DOHH2 (cell line): ENCODE measurements around the gene RD3L.

Experiments used
- H3F3A ChIP-seq: fragments of 200-600 bp; sonication (generic), shearing (Covaris generic); 2 replicates; pipeline ENCODE4 v1.6.0; 2016; ENCODE audit warnings: antibody characterized with exemption, mild to moderate bottlenecking; ENCODE audit not compliant: control insufficient read depth, insufficient read depth
- H3K27ac ChIP-seq: fragments of 200-600 bp; sonication (generic); 2 replicates; pipeline ENCODE4 v1.5.1; 2014; ENCODE audit warnings: low read depth, mild to moderate bottlenecking, low read length, moderate library complexity
- H3K27me3 ChIP-seq: fragments of 200-600 bp; sonication (generic); 2 replicates; pipeline ENCODE4 v1.6.1; 2014; ENCODE audit warnings: mild to moderate bottlenecking, low read length, mixed read lengths; ENCODE audit not compliant: control insufficient read depth
- H3K36me3 ChIP-seq: fragments of 200-600 bp; sonication (generic); 2 replicates; pipeline ENCODE4 v1.6.1; 2014; ENCODE audit warnings: mild to moderate bottlenecking, low read length, moderate library complexity, mixed read lengths; ENCODE audit not compliant: control insufficient read depth
- H3K4me1 ChIP-seq: fragments of 200-600 bp; sonication (generic); 2 replicates; pipeline ENCODE4 v1.6.1; 2014; ENCODE audit warnings: mild to moderate bottlenecking, low read length, mixed read lengths; ENCODE audit not compliant: control insufficient read depth
- H3K4me2 ChIP-seq: fragments of 200-600 bp; sonication (generic); 2 replicates; pipeline ENCODE4 v1.6.0; 2014; ENCODE audit warnings: mild to moderate bottlenecking, low read length, moderate library complexity
- H3K4me3 ChIP-seq: fragments of 200-600 bp; sonication (generic); 2 replicates; pipeline ENCODE4 v1.5.1; 2014; ENCODE audit warnings: mild to moderate bottlenecking, low read length, mixed read lengths
- H3K79me2 ChIP-seq: fragments of 200-600 bp; sonication (generic); 2 replicates; pipeline ENCODE4 v1.6.1; 2014; ENCODE audit warnings: mild to moderate bottlenecking, low read length, mixed read lengths; ENCODE audit not compliant: control insufficient read depth
- H3K9me2 ChIP-seq: fragments of 200-600 bp; sonication (generic); replicated peaks from 2 replicates; pipeline ENCODE4 v1.6.1; 2014; ENCODE audit warnings: mild to moderate bottlenecking, low read length, mixed read lengths; ENCODE audit not compliant: control insufficient read depth
- H3K9me3 ChIP-seq: fragments of 200-600 bp; sonication (generic); 2 replicates; pipeline ENCODE4 v1.6.1; 2014; ENCODE audit warnings: antibody characterized with exemption, low read length, mixed read lengths; ENCODE audit not compliant: control insufficient read depth, insufficient read depth
- H4K20me1 ChIP-seq: fragments of 200-600 bp; sonication (generic); 2 replicates; pipeline ENCODE4 v1.6.0; 2014; ENCODE audit warnings: low read depth, mild to moderate bottlenecking, antibody characterized with exemption, low read length, moderate library complexity; ENCODE audit not compliant: control insufficient read depth, insufficient read depth
- EZH2phosphoT487 ChIP-seq: fragments of 200-600 bp; sonication (generic); IDR thresholded peaks from 2 replicates; pipeline ENCODE4 v1.6.1; 2017; ENCODE audit warnings: borderline replicate concordance, mild to moderate bottlenecking, antibody characterized with exemption, low read length, moderate library complexity, mixed read lengths
- TF ChIP-seq, protein P1 (sequence below): fragments of 200-600 bp; sonication (generic); IDR thresholded peaks from one replicate; pipeline ENCODE4 v1.5.1; 2014; ENCODE audit warnings: antibody characterized with exemption, mild to moderate bottlenecking, low read depth, low read length; ENCODE audit not compliant: poor library complexity, severe bottlenecking

Gene RD3L

DNA sequence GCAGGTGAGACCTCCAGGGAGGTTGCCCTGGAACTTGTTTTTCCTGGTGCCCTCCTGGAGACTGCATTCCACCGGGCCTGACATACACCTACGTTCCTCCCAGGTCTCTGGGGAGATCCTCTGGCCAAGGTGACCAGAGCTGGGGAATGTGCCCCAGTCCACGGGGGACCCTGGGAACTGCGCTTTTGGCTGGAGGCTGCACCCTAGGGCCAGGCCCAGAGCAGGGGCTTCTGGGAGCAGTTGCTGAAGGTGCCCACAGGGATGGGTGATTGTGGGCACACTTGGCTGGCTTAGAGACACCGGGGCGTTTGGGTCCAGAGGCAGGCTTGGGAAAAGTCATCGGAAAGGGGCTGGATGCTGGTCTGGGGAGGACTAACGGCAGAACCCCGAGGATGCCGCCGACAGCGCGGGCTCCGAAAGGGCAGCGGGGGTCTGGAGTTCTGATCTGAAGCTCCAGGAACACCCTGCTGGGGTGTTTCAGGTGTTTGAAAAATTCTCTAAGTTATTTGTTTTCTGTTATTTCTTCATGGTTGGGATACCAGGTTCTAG, 50.6 kb downstream of the RD3L start:
- Histone ChIP-seq H3K9me2 (no peaks in the 10 kb centered on the region), H3K9me3 (no peaks in the 10 kb centered on the region), H3K4me2 (no peak overlapping the region)

DNA sequence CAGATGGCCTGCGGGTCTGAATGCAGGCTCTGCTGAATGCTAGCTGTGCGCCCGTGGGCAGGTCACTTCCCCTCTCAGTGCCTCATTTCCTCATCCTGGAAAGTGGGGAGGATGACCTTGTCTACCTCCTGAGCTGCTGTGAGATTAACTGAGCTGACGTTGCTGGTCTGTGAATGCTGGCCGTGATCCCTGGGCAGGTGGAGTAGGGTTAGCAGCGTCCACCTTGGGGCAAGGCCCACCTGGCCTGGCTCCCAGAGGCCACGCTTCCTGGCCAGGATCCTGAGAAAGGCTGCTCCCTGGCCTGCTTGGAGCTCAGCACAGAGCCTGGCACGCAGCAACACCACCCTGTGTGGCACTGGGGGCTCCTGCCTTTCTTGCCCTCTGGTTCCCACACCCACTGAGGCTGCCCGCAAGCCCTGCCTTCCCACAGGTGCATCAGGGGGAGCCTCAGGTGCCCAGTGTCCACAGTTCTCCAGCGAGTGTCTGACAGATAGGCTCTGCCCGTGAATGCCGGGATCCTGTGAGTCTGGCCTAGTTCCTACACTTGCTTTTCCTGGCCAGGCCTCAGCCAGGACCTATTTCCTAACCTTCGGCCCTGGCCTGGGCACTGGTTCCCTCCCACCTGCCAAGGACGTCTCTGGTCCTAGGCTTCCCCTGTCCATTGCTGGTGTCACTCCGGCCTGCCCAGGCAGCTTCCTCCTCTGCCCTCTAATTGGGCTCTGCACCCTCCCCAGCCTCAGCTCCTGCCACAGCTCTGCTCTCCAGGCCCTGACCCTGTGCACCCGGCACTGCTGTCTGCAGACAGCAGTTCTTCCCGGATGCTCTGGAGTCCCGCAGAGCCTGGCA, 51.3 kb downstream of the RD3L start:
- H3K79me2 ChIP-seq, result no peaks in the 10 kb centered on the region
- H3K27me3 ChIP-seq, result no peaks in the 10 kb centered on the region
- H3K27ac ChIP-seq, result no peak overlapping the region
- H3K4me2 ChIP-seq, result no peak overlapping the region
- no peak overlapping the region for H3K4me3 ChIP-seq
- H4K20me1 ChIP-seq, result no peaks in the 10 kb centered on the region
- H3K4me1 ChIP-seq, result no peaks in the 10 kb centered on the region
- TF ChIP-seq, protein P1, sequence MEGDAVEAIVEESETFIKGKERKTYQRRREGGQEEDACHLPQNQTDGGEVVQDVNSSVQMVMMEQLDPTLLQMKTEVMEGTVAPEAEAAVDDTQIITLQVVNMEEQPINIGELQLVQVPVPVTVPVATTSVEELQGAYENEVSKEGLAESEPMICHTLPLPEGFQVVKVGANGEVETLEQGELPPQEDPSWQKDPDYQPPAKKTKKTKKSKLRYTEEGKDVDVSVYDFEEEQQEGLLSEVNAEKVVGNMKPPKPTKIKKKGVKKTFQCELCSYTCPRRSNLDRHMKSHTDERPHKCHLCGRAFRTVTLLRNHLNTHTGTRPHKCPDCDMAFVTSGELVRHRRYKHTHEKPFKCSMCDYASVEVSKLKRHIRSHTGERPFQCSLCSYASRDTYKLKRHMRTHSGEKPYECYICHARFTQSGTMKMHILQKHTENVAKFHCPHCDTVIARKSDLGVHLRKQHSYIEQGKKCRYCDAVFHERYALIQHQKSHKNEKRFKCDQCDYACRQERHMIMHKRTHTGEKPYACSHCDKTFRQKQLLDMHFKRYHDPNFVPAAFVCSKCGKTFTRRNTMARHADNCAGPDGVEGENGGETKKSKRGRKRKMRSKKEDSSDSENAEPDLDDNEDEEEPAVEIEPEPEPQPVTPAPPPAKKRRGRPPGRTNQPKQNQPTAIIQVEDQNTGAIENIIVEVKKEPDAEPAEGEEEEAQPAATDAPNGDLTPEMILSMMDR, result no peak
- TF ChIP-seq EZH2phosphoT487, result no peak
- H3K36me3 ChIP-seq, result no peaks in the 10 kb centered on the region
- H3F3A ChIP-seq, result no peaks in the 10 kb centered on the region
- no peaks in the 10 kb centered on the region for H3K9me3 ChIP-seq
- H3K9me2 ChIP-seq, result no peaks in the 10 kb centered on the region

More for the DNA sequence above, 50.6 kb downstream of the RD3L start:
- Histone ChIP-seq H3K27ac (no peak overlapping the region), H4K20me1 (no peaks in the 10 kb centered on the region), H3K27me3 (no peaks in the 10 kb centered on the region), H3K36me3 (no peaks in the 10 kb centered on the region), H3K4me3 (no peak overlapping the region), H3F3A (no peaks in the 10 kb centered on the region), H3K79me2 (no peaks in the 10 kb centered on the region), H3K4me1 (no peaks in the 10 kb centered on the region)
- TF ChIP-seq, protein P1, result no peak
- no peak for TF ChIP-seq EZH2phosphoT487
